Stomach (tissue), 9 donors: ENCODE results near the gene RAPGEF3. TPM values are rescaled to one million over a fixed set of nuclear protein-coding genes. Genes with fewer than 3 reads are reported as not detected.

Experiments
- DNase-seq, 2 donors: peaks; one replicate each; pipeline versions ENCODE4 v3.0.0 to v3.0.0-alpha.2; 2013 to 2019
- H3K27ac ChIP-seq, 5 donors: fragments of 200-600 bp in 4 of 5; sonication (generic) in 4 of 5; one replicate each; pipeline ENCODE4 v1.5.1; 2013 to 2019; ENCODE audit warnings: mild to moderate bottlenecking in 1 of 5, moderate library complexity in 1 of 5
- H3K27me3 ChIP-seq, 3 donors: fragments of 200-600 bp; sonication (generic); one replicate each; pipeline ENCODE4 v1.5.1; 2017 to 2019; ENCODE audit warnings: mixed run types in 1 of 3
- H3K36me3 ChIP-seq, 4 donors: fragments of 200-600 bp; sonication (generic); 1 replicate in 3 of 4; 2 replicates in 1 of 4; pipeline ENCODE4 v1.5.1; 2016 to 2019
- H3K4me1 ChIP-seq, 4 donors: fragments of 200-600 bp; sonication (generic); one replicate each; pipeline ENCODE4 v1.5.1; 2016 to 2019
- H3K4me3 ChIP-seq, 4 donors: fragments of 200-600 bp; sonication (generic) in 3 of 4; one replicate each; pipeline ENCODE4 v1.5.1; 2016 to 2019; ENCODE audit warnings: mild to moderate bottlenecking in 1 of 4
- H3K9me3 ChIP-seq, 4 donors: fragments of 200-600 bp; sonication (generic); one replicate each; pipeline ENCODE4 v1.5.1; 2016 to 2019
- CTCF ChIP-seq, 7 experiments: fragments of 450-650 bp in 4 of 7; fragments of 200-600 bp in 3 of 7; sonication (generic) in 3 of 7; IDR thresholded peaks; one replicate each; pipeline ENCODE4 v1.5.1; 2016 to 2019; ENCODE audit warnings: antibody characterized with exemption in 7 of 7, control low read depth in 2 of 7, mild to moderate bottlenecking in 1 of 7
- EP300 ChIP-seq: sonication (generic); formaldehyde crosslinking; IDR thresholded peaks from one replicate; pipeline ENCODE4 v1.6.1; 2017; ENCODE audit warnings: antibody characterized with exemption
- POLR2A ChIP-seq, 4 donors: fragments of 450-650 bp; IDR thresholded peaks; one replicate each; pipeline ENCODE4 v1.6.1; 2016; ENCODE audit warnings: antibody characterized with exemption in 4 of 4, control low read depth in 2 of 4, mild to moderate bottlenecking in 1 of 4, moderate library complexity in 1 of 4
- POLR2AphosphoS5 ChIP-seq, 3 donors: sonication (generic); formaldehyde crosslinking; IDR thresholded peaks; one replicate each; pipeline ENCODE4 v1.6.1; 2016; ENCODE audit warnings: antibody characterized with exemption in 3 of 3
- WGBS, 5 donors: extraction: QIAGEN DNeasy Blood & Tissue Kit in 3 of 5; methylation state at CpG; one replicate each; pipeline versions ENCODE4 v1.1.5 to v1.1.7; 2013 to 2018; 5-methylcytosine and 5-hydroxymethylcytosine counted together
- intact Hi-C: fragments of 100-400 bp; cut with DNase I; formaldehyde crosslinking; loops from one replicate; pipeline ENCODE4 v1.15.1; 2023; ENCODE audit warnings: low total_unique reads
- polyA plus RNA-seq, 3 donors: library from polyadenylated mRNA; stranded (reverse); fragments of 200-250 nt; gene quantifications; one replicate each; pipeline ENCODE4 v1.2.3, GENCODE V29; 2013
- total RNA-seq, 5 donors: library from RNA; depleted of rRNA; stranded (reverse); fragments of >200 nt; gene quantifications; one replicate each; pipeline versions ENCODE4 v1.1.0 to v1.2.3, GENCODE V29; 2014 to 2016
- donor health status: healthy with polysubstance abuse.
- donor health status: Bipolar disorder and iron deficiency.
- donor health status: healthy.

Gene RAPGEF3
- total and polyA plus RNA-seq, 8 donors, result 15.9 to 114 (median 23.9) TPM

GRCh38 chr12:47805417-47805816, 46.7 kb upstream of the RAPGEF3 start:
- H3K36me3 ChIP-seq, result peaks cover 0 to 16% (median 7%) of the 10 kb centered on the region in 4 donors
- no peaks in the 10 kb centered on the region for H3K9me3 ChIP-seq
- DNase-seq, result no peak
- H3K27me3 ChIP-seq, result no peaks in the 10 kb centered on the region
- intact Hi-C loops, result no loop called here
- H3K4me1 ChIP-seq, result peaks cover 98 to 100% (median 99%) of the 10 kb centered on the region in 4 donors
- H3K4me3 ChIP-seq, result no peak overlapping the region
- TF ChIP-seq POLR2AphosphoS5 (IDR thresholded peaks at IDR 0.05) (peak in 1 of 3 donors; percentile 43), POLR2A (IDR thresholded peaks at IDR 0.05) (no peak)
- 35 to 61% (median 53%) methylated on average over 2 of the region's 2 CpGs for WGBS, 5 donors
- peak overlapping the region in 4 of 5 donors; percentile 16 to 99 (median 98) for H3K27ac ChIP-seq

GRCh38 chr12:47804171-47804570, 45.5 kb upstream of the RAPGEF3 start:
- peaks cover 97 to 100% (median 99%) of the 10 kb centered on the region in 4 donors for H3K4me1 ChIP-seq
- WGBS, 5 donors, result 63 to 87% (median 72%) methylated on average over 8 of the region's 8 CpGs
- intact Hi-C loops, result no loop called here
- peaks cover 0 to 24% (median 8%) of the 10 kb centered on the region in 4 donors for H3K36me3 ChIP-seq
- H3K27ac ChIP-seq, result peak overlapping the region in 3 of 5 donors; percentile 16 to 72 (median 63)
- DNase-seq, result no peak
- H3K4me3 ChIP-seq, result peak overlapping the region in 1 of 4 donors; percentile 17
- H3K9me3 ChIP-seq, result no peaks in the 10 kb centered on the region
- TF ChIP-seq EP300 (no peak), CTCF (IDR thresholded peaks at IDR 0.05) (no peak), POLR2A (IDR thresholded peaks at IDR 0.05) (no peak), POLR2AphosphoS5 (IDR thresholded peaks at IDR 0.05) (no peak)
- H3K27me3 ChIP-seq, result no peaks in the 10 kb centered on the region

GRCh38 chr12:47803191-47803875, 44.7 kb upstream of the RAPGEF3 start:
- H3K9me3 ChIP-seq, result no peaks in the 10 kb centered on the region
- DNase-seq, result no peak
- TF ChIP-seq CTCF (IDR thresholded peaks at IDR 0.05) (no peak), POLR2AphosphoS5 (IDR thresholded peaks at IDR 0.05) (no peak), EP300 (no peak)
- 64 to 78% (median 72%) methylated on average over 9 to 12 of the region's 12 CpGs for WGBS, 5 donors
- intact Hi-C loops, result no loop called here
- H3K4me1 ChIP-seq, result peaks cover 88 to 100% (median 95%) of the 10 kb centered on the region in 4 donors
- H3K36me3 ChIP-seq, result peaks cover 6 to 33% (median 14%) of the 10 kb centered on the region in 4 donors
- H3K27me3 ChIP-seq, result no peaks in the 10 kb centered on the region
- peak overlapping the region in 4 of 5 donors; percentile 45 to 72 (median 56) for H3K27ac ChIP-seq
- peak overlapping the region in 1 of 4 donors; percentile 17 for H3K4me3 ChIP-seq

DNA sequence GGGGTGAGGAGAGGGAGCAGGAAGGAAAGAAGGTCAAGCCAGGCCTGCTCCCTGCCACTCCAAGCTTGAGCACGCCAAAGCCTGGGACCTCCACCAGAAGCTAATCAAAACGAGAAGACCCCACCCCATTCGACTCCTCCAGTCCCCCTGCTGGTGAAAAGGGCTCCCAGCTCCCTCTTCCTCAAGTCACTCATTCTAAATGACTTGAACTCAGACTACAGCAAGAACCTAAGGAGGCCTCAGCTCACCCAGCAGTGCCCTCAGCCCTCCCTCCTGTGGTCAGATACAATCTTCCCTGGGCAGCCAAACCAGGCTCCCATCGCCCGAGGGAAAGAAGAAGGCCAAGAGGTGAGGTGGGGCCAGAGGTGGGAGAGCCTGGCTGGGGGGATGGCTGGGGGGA, 43.6 kb upstream of the RAPGEF3 start:
- TF ChIP-seq CTCF (IDR thresholded peaks at IDR 0.05) (no peak), POLR2AphosphoS5 (IDR thresholded peaks at IDR 0.05) (no peak), EP300 (no peak), POLR2A (IDR thresholded peaks at IDR 0.05) (no peak)
- DNase-seq, result no peak
- Histone ChIP-seq H3K4me3 (peak overlapping the region in 1 of 4 donors; percentile 2), H3K36me3 (peaks cover 16 to 43% (median 24%) of the 10 kb centered on the region in 4 donors), H3K4me1 (peaks cover 78 to 100% (median 85%) of the 10 kb centered on the region in 4 donors), H3K27ac (peak overlapping the region in 4 of 5 donors; percentile 45 to 72 (median 56)), H3K27me3 (no peaks in the 10 kb centered on the region), H3K9me3 (no peaks in the 10 kb centered on the region)
- intact Hi-C loops, result no loop called here
- WGBS, 5 donors, result 36 to 42% (median 40%) methylated on average over 5 of the region's 5 CpGs

GRCh38 chr12:47801904-47802246, 43.2 kb upstream of the RAPGEF3 start:
- intact Hi-C loops, result no loop called here
- Histone ChIP-seq H3K36me3 (peaks cover 20 to 47% (median 29%) of the 10 kb centered on the region in 4 donors), H3K9me3 (no peaks in the 10 kb centered on the region), H3K4me3 (peak overlapping the region in 1 of 4 donors; percentile 2), H3K27me3 (no peaks in the 10 kb centered on the region), H3K4me1 (peaks cover 74 to 96% (median 81%) of the 10 kb centered on the region in 4 donors), H3K27ac (peak overlapping the region in 4 of 5 donors; percentile 45 to 72 (median 56))
- TF ChIP-seq CTCF (IDR thresholded peaks at IDR 0.05), result no peak
- TF ChIP-seq POLR2AphosphoS5 (IDR thresholded peaks at IDR 0.05), result no peak
- TF ChIP-seq POLR2A (IDR thresholded peaks at IDR 0.05), result no peak
- no peak for TF ChIP-seq EP300
- 61 to 67% (median 64%) methylated on average over 9 of the region's 9 CpGs for WGBS, 5 donors
- DNase-seq, result no peak
